ENCODE data around the gene CAPN10.

GRCh38 chr2:240568678-240569522 is 17.6 kb upstream of the CAPN10 start:
- TF ChIP-seq, protein P1, sequence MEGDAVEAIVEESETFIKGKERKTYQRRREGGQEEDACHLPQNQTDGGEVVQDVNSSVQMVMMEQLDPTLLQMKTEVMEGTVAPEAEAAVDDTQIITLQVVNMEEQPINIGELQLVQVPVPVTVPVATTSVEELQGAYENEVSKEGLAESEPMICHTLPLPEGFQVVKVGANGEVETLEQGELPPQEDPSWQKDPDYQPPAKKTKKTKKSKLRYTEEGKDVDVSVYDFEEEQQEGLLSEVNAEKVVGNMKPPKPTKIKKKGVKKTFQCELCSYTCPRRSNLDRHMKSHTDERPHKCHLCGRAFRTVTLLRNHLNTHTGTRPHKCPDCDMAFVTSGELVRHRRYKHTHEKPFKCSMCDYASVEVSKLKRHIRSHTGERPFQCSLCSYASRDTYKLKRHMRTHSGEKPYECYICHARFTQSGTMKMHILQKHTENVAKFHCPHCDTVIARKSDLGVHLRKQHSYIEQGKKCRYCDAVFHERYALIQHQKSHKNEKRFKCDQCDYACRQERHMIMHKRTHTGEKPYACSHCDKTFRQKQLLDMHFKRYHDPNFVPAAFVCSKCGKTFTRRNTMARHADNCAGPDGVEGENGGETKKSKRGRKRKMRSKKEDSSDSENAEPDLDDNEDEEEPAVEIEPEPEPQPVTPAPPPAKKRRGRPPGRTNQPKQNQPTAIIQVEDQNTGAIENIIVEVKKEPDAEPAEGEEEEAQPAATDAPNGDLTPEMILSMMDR (optimal IDR thresholded peaks at IDR 0.05 in 1 of 3, IDR thresholded peaks at IDR 0.05 in 1 of 3, conservative IDR thresholded peaks at IDR 0.05 in 1 of 3; ENCODE audit: extremely low read depth in 1 of 3, insufficient read depth in 2 of 3, low read length in 3 of 3) = no peak
- no peak for TF ChIP-seq EZH2 (IDR thresholded peaks at IDR 0.05; ENCODE audit: low read length)

All from keratinocyte (primary cell).